Measurements from ENCODE around the gene LGALS16.

The LGALS16 gene

GRCh38 chr19:39696387-39696786, 40.7 kb downstream of the LGALS16 start:
- TF ChIP-seq TAF1 (IDR thresholded peaks at IDR 0.05; ENCODE audit: borderline replicate concordance, insufficient read depth, low read length) (no peak), REST (IDR thresholded peaks at IDR 0.05; ENCODE audit: insufficient read depth in 1 of 2, low read depth in 2 of 2, low read length in 2 of 2) (no peak), FOXP2 (optimal IDR thresholded peaks at IDR 0.05; ENCODE audit: borderline replicate concordance, extremely low read depth, extremely low read length, insufficient read depth) (no peak), SIN3A (IDR thresholded peaks at IDR 0.05; ENCODE audit: borderline replicate concordance, insufficient read depth, low read length) (no peak), POLR2AphosphoS5 (IDR thresholded peaks at IDR 0.05; ENCODE audit: low read depth, low read length) (no peak)

DNA sequence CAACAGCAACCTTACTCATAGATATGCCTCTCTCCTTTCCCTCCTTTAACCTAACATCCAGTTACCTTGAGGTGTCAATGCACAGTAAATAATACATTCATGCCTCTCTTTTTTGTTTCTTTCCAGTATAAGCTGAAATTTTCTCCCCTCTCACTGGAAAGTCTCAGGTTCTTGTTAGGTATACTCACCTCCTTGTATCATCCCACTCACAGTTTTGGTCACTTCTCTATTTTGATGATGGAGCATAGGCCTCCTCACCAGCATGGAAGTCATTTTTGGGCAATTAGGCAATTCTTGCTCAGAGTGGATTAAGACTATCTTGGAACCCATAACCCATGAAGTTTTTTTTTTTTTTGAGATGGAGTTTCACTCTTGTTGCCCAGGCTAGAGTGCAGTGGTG, 42.8 kb downstream of the LGALS16 start:
- no peak for TF ChIP-seq FOXP2 (optimal IDR thresholded peaks at IDR 0.05; ENCODE audit: borderline replicate concordance, extremely low read depth, extremely low read length, insufficient read depth)
- no peak for TF ChIP-seq SIN3A (IDR thresholded peaks at IDR 0.05; ENCODE audit: borderline replicate concordance, insufficient read depth, low read length)
- TF ChIP-seq TAF1 (IDR thresholded peaks at IDR 0.05; ENCODE audit: borderline replicate concordance, insufficient read depth, low read length): no peak
- TF ChIP-seq REST (IDR thresholded peaks at IDR 0.05; ENCODE audit: insufficient read depth in 1 of 2, low read depth in 2 of 2, low read length in 2 of 2): no peak
- no peak for TF ChIP-seq POLR2AphosphoS5 (IDR thresholded peaks at IDR 0.05; ENCODE audit: low read depth, low read length)

DNA sequence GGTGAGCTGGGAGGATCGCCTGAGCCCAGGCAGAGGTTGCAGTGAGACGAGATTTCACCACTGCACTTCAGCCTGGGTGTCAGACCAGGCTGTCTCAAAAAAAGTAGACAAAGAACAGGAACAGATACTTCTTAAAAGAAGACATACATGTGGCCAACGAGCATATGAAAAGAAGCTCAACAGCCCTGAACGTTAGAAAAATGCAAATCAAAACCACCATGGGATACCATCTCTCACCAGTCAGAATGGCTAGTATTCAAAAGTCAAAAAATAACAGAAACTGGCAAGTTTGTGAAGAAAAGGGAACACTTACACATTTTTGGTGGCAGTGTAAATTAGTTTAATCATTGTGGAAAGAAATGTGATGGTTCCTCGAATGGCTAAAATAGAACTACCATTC, 45.6 kb downstream of the LGALS16 start:
- TF ChIP-seq REST (IDR thresholded peaks at IDR 0.05; ENCODE audit: insufficient read depth in 1 of 2, low read depth in 2 of 2, low read length in 2 of 2) (no peak), TAF1 (IDR thresholded peaks at IDR 0.05; ENCODE audit: borderline replicate concordance, insufficient read depth, low read length) (no peak), SIN3A (IDR thresholded peaks at IDR 0.05; ENCODE audit: borderline replicate concordance, insufficient read depth, low read length) (no peak), POLR2AphosphoS5 (IDR thresholded peaks at IDR 0.05; ENCODE audit: low read depth, low read length) (no peak), FOXP2 (optimal IDR thresholded peaks at IDR 0.05; ENCODE audit: borderline replicate concordance, extremely low read depth, extremely low read length, insufficient read depth) (no peak)

- TF ChIP-seq POLR2AphosphoS5 (IDR thresholded peaks at IDR 0.05; ENCODE audit: low read depth, low read length) (no peak), FOXP2 (optimal IDR thresholded peaks at IDR 0.05; ENCODE audit: borderline replicate concordance, extremely low read depth, extremely low read length, insufficient read depth) (no peak), SIN3A (IDR thresholded peaks at IDR 0.05; ENCODE audit: borderline replicate concordance, insufficient read depth, low read length) (no peak), REST (IDR thresholded peaks at IDR 0.05; ENCODE audit: insufficient read depth in 1 of 2, low read depth in 2 of 2, low read length in 2 of 2) (no peak), TAF1 (IDR thresholded peaks at IDR 0.05; ENCODE audit: borderline replicate concordance, insufficient read depth, low read length) (no peak)
These were observed 48.7 kb downstream of the LGALS16 start, which contains the start of gene LGALS14 for GRCh38 chr19:39704181-39705044. TSS of gene LGALS14 (plus strand) at chr19:39704481. CDS start at chr19:39704529, 48 bp downstream.

All from PFSK-1 (cell line).